ENCODE results near the gene ICAM2.
"Not testable (repeated sequence)": the region's sequence is repeated elsewhere in the genome, so short reads cannot be mapped to it uniquely, and the experiment has no call there.

Gene ICAM2

GRCh38 chr17:63996430-63997182 lies 23.8 kb downstream of the ICAM2 start:
- no peak for DNase-seq

- no peak for DNase-seq
These were observed 24.8 kb downstream of the ICAM2 start for GRCh38 chr17:63995626-63996025.

- peak; percentile 62 for DNase-seq
These were observed 27.0 kb downstream of the ICAM2 start for GRCh38 chr17:63993368-63993985.

GRCh38 chr17:63991611-63992010 lies 28.8 kb downstream of the ICAM2 start:
- no peak for DNase-seq

- no peak for DNase-seq
These were observed 30.6 kb downstream of the ICAM2 start for GRCh38 chr17:63989622-63990345.

GRCh38 chr17:63988741-63989621 lies 31.5 kb downstream of the ICAM2 start:
- no peak for DNase-seq

GRCh38 chr17:63988127-63988478 lies 32.3 kb downstream of the ICAM2 start:
- DNase-seq, result no peak

GRCh38 chr17:63987221-63988126 lies 33.0 kb downstream of the ICAM2 start:
- no peak for DNase-seq

- no peak for DNase-seq
These were observed 33.6 kb downstream of the ICAM2 start for GRCh38 chr17:63986821-63987220.

GRCh38 chr17:63985387-63986140 lies 34.9 kb downstream of the ICAM2 start:
- DNase-seq, result no peak

GRCh38 chr17:63984651-63985386 lies 35.6 kb downstream of the ICAM2 start:
- peak; percentile 82 for DNase-seq

- DNase-seq, result no peak
These were observed 36.2 kb downstream of the ICAM2 start for GRCh38 chr17:63984236-63984635.

GRCh38 chr17:63983320-63983719 lies 37.1 kb downstream of the ICAM2 start:
- DNase-seq, result no peak

GRCh38 chr17:63982641-63983040 lies 37.8 kb downstream of the ICAM2 start:
- DNase-seq, result not testable (repeated sequence)

- no peak for DNase-seq
These were observed 41.9 kb downstream of the ICAM2 start for GRCh38 chr17:63978272-63979200.

GRCh38 chr17:63976702-63977101 lies 43.7 kb downstream of the ICAM2 start:
- DNase-seq, result no peak

GRCh38 chr17:63975541-63976092 lies 44.8 kb downstream of the ICAM2 start:
- DNase-seq, result no peak

- DNase-seq, result no peak
These were observed 45.7 kb downstream of the ICAM2 start for GRCh38 chr17:63974594-63975192.

Measured in CD4-positive, alpha-beta T cell treated with Interleukin-17A for 1 hour (primary cell).